Stomach (tissue), 4 donors: ENCODE data around the gene RIPK1.

Source experiments
- EP300 ChIP-seq: sonication (generic); formaldehyde crosslinking; IDR thresholded peaks from one replicate; pipeline ENCODE4 v1.6.1; 2017; ENCODE audit warnings: antibody characterized with exemption
- POLR2A ChIP-seq, 4 donors: fragments of 450-650 bp; IDR thresholded peaks; one replicate each; pipeline ENCODE4 v1.6.1; 2016; ENCODE audit warnings: antibody characterized with exemption in 4 of 4, control low read depth in 2 of 4, mild to moderate bottlenecking in 1 of 4, moderate library complexity in 1 of 4
- POLR2AphosphoS5 ChIP-seq, 3 donors: sonication (generic); formaldehyde crosslinking; IDR thresholded peaks; one replicate each; pipeline ENCODE4 v1.6.1; 2016; ENCODE audit warnings: antibody characterized with exemption in 3 of 3
- TF ChIP-seq, protein P1 (sequence below), 7 experiments: fragments of 450-650 bp in 4 of 7; fragments of 200-600 bp in 3 of 7; sonication (generic) in 3 of 7; IDR thresholded peaks; one replicate each; pipeline ENCODE4 v1.5.1; 2016 to 2019; ENCODE audit warnings: antibody characterized with exemption in 7 of 7, control low read depth in 2 of 7, mild to moderate bottlenecking in 1 of 7

GRCh38 chr6:3108746-3109414, 40.6 kb downstream of the RIPK1 start:
- TF ChIP-seq, protein P1, sequence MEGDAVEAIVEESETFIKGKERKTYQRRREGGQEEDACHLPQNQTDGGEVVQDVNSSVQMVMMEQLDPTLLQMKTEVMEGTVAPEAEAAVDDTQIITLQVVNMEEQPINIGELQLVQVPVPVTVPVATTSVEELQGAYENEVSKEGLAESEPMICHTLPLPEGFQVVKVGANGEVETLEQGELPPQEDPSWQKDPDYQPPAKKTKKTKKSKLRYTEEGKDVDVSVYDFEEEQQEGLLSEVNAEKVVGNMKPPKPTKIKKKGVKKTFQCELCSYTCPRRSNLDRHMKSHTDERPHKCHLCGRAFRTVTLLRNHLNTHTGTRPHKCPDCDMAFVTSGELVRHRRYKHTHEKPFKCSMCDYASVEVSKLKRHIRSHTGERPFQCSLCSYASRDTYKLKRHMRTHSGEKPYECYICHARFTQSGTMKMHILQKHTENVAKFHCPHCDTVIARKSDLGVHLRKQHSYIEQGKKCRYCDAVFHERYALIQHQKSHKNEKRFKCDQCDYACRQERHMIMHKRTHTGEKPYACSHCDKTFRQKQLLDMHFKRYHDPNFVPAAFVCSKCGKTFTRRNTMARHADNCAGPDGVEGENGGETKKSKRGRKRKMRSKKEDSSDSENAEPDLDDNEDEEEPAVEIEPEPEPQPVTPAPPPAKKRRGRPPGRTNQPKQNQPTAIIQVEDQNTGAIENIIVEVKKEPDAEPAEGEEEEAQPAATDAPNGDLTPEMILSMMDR (IDR thresholded peaks at IDR 0.05): no peak
- no peak for TF ChIP-seq EP300
- TF ChIP-seq POLR2A (IDR thresholded peaks at IDR 0.05): no peak
- TF ChIP-seq POLR2AphosphoS5 (IDR thresholded peaks at IDR 0.05): no peak
